Epidermal melanocyte (primary cell): ENCODE results near the gene ZNF423.

ENCODE experiments used
- DNase-seq: peaks from one replicate; pipeline ENCODE4 v3.0.0; 2011; ENCODE audit warnings: low spot score; ENCODE audit not compliant: insufficient read length

ZNF423 gene

DNA sequence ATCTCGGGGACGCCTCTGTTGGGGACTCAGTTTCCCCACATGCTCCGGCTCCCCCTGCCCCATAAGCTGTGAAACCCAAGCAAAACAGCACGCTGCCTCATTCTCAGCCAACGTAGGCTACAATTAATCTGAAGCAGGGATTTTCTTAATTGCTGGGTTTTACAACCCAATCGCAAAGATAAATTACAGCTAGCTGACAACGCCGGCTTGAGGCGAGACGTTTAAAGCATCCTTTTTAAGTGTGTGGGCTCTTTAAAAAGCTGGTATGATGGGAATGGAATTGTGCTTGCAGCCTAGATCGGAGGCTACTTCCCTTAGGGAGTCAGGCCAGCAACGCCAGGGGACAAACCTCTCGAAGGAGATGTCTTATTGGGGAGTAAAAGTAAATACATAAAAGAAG, 185.3 kb downstream of the ZNF423 start:
- no peak for DNase-seq

DNA sequence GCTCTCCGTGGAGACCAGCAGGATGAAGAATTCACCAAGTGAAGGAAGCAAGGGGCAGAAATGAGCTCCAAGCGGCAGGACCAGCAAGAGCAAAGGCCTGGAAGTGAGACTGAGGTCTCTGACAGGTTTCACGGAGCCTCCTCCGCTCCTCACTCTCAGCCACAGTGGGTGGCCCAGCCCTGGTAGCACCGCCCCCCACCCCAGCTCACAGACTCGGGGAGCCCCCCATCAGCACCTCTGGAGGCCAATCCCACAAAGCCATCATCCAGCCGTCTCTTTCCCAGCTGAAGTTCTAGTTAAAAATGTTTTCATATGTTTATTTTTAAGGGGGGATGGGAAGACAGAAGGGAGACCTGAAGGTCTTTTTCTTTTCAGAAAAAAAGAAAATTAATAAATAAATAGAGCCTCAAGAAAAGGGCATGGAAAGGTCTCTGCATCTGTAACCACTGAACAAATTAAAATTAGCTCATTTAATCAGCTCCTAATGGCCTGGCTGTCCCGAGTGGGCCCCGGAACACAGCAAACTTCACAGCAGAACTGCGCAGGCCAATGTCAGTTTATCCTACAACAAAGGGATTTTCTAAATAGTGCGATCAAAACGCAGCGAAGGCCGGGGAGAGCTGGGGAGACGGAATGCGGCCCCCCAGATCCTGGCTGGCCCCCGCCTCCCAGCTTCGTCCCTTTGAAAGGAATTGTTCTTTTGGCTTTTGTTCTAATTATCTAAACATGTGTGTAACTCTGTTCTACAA, 190.3 kb downstream of the ZNF423 start:
- no peak for DNase-seq

DNA sequence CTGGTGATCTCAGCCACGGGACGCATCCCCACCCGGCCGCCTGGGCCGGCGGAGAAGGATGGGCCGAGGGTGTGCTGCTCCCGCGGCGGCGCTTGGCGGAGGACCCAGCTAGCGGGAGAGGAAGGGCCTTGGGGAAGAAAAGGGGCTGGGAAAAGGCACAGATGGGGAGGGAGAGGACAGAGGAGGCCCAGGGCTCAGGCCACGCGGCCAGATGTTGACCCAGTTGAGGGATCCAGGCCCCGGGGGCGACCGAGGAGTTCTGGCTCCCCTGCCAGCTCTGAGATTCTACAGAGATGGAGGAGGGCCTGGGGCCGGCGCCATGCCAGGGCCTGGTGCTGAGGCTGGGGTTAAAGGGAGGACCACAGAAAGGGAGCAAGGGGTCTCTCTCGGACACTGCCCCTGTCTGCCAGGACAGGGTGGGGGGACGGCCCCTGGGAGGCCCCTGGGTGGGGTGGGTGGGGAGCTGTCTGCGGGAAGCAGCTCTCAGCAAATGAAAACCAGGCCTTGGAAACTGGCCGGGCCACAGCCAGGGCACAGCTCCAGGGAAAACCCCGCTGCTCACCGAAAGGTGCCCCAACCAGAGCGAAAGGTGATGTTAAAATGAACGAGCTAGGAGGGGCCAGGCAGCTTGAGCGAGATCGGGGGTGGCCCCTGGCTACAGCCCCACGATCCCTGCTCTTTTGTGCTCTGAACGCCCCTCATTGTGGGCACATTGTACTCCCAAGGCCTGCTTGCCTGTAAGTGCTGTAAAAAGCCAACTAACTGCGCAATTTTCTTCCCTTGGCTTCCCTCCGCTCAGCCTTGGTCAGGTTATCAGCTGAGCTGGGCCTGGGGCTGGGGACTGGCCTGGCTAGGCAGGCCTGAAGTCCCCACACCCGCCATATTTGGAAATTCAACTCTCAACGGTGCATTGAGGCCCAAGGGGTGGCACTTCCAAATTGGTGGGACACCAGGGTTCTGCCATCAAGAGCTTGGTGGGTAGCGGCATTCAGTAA, 191.4 kb downstream of the ZNF423 start:
- no peak for DNase-seq

DNA sequence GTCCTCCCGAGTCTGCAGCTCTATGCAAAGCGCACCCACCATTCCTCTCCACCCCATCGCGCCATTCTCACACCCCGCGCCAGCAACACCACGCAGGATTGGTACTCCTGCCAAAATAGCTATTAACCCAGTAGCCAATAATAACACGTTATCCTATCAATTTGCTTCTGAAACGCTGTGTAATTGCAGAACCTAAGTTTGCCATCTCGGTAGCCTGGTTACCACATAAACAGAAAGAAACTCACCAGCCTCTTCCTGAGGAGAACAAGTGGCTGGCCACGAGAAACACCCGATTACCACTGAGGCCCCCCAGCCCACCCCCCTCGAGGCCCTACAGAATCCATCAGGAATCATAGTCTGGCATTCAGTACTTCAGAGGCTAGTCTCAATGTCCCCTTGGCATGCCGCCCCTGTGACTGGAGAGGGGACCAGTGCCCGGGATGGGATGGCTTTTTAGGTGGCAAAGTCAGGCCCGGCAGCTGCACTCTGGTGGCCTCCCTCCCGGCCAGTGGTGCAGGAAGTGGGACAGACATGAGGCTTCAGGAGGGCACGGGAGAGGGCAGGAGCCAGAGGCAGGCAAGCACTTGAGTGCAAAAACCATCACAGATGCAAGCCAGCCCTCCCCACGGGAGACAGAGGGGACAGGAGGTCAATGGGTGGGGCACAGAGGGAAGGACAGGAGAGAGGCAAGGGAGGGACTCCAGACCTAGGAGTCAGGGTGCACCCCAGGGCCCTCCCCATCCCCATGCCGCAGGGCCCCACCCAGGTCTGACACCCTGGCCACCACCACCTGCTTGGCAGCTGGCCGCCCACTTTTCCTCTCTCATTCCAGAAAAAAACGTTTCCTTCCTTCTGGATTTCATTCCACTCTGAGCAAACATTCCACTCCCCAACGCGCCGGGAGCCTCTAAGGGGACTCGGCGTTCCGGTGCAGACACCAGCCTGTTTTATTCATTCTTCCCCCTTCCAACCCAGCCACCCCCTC, 192.5 kb downstream of the ZNF423 start:
- DNase-seq, result no peak

DNA sequence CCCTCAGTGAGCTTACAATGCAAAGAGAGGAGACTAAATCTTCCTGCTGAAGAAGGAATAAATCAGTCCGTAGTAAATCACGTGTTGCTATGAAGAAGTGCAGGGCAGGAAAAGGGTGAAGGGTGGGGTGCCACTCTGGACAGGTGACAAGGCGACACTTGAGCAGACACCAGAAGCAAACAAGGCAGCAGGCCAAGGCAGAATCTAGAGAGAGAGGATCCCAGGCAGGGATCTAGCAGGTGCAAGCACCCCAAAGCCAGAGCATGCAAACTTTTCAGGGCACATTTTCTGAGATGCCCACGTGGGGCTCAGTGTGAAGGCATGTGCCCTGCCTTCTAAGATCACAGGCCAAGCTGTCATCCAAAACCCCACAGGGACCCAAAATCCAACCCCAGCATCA, 193.3 kb downstream of the ZNF423 start:
- no peak for DNase-seq

DNA sequence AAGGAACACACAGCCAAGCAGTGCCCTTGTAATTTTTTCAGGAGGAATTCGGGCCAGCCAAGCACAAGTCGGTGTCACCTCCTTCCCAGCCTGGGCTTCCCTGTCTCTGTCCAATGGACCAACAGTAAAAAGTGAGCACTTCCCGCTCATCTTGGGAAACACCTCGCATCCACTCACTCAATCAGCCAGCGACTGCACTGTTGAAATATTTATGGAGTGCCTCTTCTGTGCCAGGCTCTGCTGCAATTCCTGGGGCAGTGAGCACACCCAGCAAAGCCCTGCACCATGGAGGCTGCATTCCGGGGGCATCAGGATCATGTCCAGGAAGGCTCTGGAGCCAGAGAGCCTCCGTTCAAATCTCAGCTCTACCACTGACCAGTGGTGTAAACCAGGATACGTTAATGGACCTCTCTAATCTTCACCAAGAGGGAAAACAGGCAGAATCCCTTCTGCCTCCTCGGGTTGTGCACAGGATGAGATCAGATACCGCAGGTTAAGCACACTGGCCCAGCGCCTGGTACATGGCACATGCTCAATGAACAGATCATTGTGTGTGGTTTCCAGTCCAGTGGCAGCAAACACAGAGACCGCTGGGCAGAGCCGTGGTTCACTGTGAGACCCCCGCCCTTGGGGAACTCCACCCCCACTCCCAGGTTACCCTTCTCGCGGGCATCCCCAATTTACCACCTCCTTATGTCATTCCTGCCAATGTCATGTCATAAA, 194.3 kb downstream of the ZNF423 start:
- no peak for DNase-seq

DNA sequence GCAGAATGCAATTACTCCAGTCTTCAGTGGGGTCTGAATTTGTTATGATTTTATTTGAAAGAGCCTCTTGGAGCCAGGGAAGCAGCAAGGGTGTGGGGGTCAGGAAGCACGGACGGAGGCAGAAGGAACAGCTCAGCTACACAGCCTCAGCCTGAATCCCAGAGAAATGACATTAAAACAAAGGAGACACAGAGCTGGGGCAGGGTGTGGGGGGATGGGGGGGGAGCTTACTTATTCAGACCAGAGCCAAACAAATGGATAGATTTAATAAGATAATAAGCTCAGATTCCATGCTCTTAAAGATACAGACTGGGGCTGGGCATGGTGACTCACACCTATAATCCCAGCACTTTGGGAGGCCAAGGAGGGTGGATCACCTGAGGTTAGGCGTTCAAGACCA, 195.3 kb downstream of the ZNF423 start:
- no peak for DNase-seq

DNA sequence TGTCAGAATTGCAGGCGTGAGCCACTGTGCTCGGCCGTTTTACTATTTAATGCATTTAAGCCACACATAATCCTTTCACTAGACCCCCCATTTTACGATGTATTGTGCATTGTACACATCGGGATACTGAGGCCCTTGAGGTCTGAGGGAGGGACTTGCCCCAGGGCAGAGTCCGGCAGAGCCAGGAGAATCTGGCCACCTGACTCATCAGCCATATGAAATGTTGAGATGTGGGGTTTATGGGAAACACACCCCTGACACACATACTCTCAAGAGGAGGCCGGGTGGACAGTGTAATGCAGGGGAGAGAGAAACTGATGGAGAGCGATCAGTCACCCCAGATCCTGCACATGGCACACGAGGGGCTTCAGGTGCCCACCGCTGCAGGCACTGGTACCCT, 196.6 kb downstream of the ZNF423 start:
- no peak for DNase-seq

DNA sequence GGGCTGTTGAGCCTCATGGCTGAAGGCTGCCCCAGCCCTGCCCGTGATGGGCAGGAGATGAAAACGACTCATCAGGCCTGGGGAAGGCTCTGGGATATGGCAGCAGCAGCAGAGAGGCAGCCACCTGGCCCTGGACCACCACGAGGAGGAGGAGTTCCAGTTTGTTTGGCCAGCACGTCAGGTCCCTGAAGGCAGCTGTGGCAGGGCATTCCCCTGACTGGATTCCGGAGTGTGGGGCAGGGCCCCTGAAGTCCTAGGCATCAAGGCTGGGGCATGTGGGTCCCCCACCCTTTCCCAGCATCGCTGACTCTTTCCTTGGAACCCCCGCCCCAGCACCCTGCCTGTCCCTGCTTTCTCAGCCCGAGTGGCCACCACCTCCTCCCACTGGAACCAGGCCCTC, 197.4 kb downstream of the ZNF423 start:
- no peak for DNase-seq

DNA sequence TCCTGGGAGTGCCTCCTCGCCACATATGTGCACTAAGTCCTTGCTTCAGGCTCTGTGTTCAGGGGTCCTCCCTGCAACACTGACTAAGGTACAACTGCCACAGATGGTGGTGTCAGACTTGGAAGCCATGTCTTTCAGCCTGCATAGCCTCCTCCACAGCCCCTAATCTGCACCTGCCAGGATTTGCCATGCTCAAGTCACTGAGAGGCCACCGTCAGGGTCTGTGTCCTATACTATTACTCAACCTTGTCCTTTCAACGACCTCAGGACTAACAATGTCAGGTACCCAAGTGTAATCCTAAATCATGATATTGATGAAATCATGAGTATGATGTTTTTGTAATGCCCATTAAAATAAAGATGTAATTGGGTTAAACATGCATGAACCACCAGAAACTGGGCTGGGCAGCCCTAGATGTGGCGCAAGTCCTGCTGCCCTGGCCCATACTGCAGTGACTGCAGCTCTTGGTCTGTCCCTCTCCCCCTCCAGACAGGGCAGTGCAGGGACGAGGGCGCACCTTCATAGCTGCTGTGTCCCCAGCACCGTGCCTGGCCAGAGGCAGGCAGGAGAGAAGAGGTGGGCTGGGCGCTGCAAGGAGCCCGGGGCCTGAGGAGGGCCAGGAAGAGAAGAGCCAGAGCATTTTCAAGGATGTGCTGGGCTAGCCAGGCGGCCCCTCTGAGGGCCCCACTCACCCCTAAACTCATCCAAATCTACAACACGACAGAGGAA, 198.0 kb downstream of the ZNF423 start:
- DNase-seq, result no peak

DNA sequence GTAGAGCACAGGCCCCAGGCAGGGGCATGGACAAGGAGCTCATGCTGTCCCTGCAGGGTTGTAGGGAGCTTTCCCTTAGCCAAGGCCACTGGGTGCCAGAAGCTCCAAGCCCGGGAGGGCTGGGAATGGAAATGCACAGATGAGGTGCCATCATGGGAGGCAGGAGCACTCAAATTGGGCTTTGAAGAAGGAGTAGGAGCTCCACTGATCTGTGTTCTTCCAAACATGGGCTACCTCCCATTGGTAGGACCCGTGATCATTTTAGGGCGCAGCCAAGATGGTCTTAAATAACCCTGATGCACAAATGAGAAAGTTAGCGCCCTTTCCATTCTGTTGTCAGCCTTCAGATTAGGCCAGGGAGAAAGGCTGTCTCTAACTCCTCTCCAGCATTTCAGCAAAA, 201.5 kb downstream of the ZNF423 start:
- DNase-seq, result no peak

DNA sequence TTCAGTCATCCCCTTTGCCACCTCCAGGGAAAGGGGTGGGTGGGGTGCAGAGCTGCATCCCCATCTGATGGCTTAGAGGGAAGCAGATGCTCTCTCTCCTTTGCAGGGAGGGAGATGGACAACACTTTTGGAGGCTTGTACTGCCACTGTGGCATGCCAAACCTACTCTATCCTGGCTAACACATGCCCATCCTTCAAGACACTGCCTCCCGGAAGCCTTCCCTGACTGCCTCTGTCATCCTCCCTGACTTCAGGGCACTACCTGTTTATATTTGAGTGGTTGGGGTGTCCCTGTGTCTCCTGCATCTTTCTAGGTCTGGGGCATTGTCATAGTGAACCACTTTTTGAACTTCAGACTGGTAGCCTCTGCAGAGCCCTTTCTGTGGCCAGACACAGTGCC, 202.3 kb downstream of the ZNF423 start:
- DNase-seq, result no peak

DNA sequence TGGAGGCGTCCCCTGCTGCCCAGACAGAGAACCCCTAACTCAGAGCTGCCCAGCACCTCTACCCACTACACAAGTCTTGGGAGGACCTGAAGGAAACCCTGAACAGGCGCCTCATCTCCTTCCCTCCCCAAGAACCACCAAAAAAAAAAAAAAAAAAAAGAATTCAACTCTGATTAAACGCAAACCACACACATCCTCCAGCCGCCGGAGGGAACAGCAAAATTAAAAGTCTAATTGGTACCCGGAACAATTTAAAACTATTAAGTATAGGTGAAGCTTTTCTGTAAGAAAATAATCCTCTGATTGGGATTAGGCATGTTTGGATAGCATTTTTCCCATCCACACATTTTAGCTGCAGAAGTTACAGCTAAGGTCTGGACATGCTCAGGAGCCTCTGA, 202.7 kb downstream of the ZNF423 start:
- DNase-seq, result no peak

DNA sequence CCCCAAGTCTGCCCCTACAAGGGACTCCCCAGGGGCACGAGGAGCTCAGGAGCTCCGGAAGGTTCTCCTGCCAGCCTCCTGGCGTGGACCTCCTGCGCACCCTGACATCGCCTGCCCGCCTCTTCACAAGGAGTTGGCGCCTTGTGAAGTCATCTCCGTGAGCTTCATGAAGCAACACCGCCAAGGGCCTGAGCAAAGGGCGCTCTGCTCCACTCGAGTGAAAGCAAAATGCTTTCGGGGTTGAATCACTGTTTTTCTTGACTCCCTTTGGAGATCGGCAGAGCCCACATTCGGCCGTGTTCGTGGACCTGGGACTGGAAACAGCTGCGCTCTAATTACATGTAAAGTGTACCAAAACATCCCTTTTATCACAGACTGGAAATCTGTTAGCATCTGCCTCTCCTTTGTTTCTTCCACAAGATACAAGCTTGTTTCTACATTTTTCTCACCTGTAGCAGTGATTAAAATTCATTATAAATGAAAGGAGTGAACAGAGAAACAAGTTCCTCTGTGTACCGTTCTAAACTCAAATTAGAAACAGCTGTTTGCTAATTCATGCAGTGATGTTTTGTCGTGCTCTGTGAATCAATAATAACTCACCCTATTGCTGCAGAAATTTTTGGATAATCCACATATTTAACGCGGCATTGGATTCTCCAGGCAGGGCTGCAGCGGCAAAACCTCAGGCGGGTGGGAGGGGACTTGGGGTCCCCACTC, 203.3 kb downstream of the ZNF423 start:
- no peak for DNase-seq

DNA sequence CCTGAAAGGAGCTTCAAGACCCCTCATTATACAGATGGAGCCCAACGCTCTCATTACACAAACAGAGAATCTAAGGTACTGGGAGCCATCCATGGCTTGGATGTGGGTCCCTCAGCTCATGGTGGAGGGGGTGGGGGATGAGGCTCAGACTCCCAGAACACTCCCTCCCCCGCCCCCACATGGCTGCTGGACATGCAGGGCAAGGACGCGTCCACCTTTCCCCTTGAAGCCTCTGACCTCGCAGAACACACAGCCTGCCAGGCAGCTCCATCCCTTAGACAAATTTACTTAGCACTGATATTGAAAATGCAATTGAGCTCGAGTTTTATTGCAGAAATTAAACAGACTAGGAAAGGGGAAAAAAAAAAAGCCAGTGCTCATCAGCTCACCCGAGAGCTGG, 203.9 kb downstream of the ZNF423 start:
- DNase-seq, result no peak

DNA sequence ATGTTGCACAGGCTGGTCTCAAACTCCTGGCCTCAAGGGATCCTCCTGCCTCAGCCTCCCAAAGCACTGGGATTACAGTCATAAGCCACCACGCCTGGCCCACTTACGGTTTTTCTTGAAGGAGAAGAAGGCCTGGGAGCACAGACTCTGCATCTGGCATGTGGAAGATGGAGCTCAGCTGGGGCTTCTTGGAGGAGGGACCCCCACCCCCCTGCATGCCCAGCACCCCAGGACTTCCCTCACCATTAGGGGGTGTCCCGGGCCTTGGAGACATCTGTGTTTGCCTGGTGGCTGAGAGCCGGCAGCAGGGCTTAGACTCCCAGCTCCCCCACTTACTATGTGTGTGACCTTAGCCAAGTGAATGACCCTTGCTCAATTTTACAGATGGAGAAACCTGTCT, 204.7 kb downstream of the ZNF423 start:
- DNase-seq, result no peak

DNA sequence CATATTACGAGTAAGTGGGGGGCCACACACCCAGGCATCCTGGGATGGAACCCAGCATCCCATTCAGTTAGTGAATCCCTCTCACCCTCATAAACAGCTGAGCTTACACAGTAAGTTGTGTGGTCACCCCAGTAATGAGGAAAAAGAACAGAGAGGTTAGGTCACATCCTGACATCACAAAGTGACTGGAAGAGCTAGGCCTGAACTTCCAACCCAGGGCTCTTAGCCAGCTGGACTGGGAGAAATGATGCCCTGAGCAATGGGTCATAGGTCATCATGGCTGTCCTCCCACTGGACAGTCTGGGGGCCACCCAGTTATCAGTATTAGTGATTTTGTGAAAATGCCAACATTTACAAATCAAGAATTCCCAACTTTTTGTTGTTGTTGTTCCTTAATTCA, 205.3 kb downstream of the ZNF423 start:
- DNase-seq, result no peak

DNA sequence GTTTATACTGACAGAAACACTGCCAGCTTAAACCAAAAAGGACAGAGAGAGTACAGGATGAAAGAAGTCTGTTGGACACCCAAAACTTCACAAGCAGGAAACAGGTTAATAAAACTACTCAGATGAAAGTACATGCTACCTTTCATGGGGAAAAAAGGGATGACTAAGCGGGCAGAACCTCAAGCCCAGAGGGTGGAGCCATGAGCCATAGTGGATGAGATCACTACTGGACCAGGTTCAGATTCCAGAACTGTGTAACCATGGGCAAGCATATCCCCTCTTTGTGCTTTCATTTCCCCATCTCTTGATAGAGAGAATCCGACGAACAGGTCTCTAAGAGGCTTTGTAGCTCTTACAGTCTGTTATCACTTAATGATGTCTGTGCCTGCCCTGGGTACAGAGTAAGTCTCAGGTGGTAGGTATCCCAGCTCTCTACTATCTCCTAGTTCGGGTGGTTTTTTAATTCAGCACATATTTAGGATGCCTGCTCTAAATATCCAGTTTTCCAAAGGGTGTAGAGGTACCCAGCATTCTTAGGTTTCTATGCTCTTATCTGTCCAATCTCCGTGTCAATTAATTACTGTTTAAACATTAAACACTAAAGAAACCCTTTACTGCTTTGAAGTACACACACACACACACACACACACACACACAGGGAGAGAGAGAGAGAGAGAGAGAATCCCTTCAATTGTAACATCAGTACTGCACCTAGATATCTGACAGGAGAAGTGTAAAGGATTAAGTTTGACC, 206.7 kb downstream of the ZNF423 start:
- no peak for DNase-seq

DNA sequence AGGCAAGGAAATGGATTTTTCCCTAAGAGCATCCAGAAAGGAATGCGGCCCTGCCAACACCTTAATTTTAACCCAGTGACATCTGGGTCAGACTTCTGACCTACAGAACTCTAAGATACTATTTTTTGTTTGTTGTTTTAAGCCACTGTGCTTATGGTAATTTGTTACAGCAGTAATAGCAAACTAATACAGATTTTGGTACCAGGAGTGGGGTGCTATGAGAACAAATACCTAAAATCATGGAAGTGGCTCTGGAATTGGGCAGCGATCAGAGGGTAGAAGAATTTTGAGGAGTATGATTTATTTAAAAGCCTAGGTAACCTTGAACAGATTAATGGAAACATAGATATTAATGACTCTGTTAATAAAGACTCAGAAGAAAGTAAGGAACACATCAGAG, 208.2 kb downstream of the ZNF423 start:
- no peak for DNase-seq
